ENCODE measurements around the gene KCNJ5.
"Not testable (repeated sequence)": the region's sequence is repeated elsewhere in the genome, so short reads cannot be mapped to it uniquely, and the experiment has no call there.

KCNJ5 gene

GRCh38 chr11:128913806-128914205, 22.6 kb downstream of the KCNJ5 start:
- DNase-seq (ENCODE audit: low read depth in 3 of 3): no peak

GRCh38 chr11:128914216-128915148, 23.3 kb downstream of the KCNJ5 start:
- no peak for DNase-seq (ENCODE audit: low read depth in 3 of 3)

DNA sequence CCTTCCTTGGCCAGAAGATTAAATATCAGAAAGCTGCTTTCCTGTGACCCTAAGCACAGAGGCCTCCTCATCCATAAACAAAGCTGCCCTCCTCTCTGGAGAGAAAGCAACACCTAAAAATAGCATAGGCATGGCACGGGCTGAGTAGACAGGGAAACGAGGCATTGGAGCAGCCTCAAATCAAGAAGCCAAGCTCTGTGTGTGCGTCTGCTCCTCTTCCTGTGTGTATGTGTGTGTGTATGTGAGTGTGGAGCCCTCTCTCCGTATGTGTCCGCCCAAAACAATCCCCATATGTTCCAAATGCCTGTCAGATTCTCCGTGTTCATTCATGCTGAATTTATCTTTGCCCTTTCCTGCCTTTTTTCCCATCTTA, 24.0 kb downstream of the KCNJ5 start:
- no peak for DNase-seq (ENCODE audit: low read depth in 3 of 3)

GRCh38 chr11:128916037-128916572, 24.9 kb downstream of the KCNJ5 start:
- DNase-seq (ENCODE audit: low read depth in 3 of 3): no peak

DNA sequence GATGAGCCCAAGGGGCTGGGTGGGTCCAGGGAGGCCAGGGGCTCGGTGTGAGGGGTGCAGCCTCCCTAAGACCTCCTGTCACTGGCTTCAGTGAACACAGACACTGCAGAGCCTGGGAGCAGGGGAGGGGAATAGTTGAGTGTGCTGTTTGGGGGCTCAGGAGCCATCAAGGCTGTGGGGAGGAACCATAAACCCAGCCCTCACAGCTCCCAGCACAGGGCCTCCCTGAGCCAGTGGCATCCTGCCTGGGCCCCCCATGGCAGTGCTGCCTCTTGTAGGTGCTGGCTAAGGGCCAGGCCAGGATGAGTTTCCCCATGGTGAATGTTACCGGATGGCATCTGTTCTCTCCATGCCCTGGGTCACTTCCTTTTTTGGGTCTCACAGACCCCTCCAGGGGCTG, 25.5 kb downstream of the KCNJ5 start:
- DNase-seq (ENCODE audit: low read depth in 3 of 3): no peak

DNA sequence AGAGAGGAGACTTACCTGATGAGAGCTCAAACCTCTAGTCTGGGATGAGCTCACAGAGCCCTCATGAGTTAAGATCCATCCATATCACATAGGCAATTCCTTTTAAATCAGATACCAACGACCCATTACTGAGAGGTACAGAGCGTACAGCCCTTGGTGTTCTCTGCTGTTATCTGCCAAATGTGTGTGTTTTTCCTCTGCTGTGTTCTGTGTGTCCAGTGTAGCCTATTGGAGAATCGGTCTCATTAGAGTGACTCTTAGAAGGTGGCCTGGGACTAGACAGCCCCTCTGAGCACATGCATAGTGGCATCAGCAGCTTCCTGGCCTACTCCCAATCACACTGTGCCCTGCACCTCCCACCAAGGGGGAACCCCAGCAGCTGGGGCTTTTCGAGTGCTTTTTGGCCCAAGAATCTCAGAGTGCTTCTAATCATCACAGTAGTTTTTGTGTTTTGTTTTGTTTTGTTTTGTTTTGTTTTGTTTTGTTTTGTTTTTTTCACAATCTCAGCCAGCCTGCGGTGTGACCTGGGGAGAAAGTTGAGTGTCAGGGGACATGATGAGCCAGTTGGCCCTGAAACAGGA, 26.1 kb downstream of the KCNJ5 start:
- DNase-seq (ENCODE audit: low read depth in 3 of 3): no peak

- no peak for DNase-seq (ENCODE audit: low read depth in 3 of 3)
These were observed 28.1 kb downstream of the KCNJ5 start for GRCh38 chr11:128919216-128919615.

DNA sequence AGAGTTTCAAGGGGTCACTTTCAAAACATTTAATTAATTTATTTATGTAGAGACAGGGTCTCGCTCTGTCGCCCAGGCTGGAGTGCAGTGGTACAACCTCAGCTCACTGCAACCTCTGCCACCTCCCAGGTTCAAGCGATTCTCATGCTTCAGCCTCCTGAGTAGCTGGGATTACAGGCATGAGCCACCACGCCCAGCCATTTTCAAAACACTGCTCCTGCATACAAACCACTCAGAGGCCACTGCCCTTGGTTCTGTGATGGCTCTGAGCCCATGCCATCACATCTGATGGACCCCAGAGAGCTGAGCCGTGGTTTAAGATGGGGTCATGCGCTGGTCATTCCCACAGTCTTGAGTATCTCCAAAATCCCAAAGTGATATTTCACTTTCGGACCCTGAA, 28.5 kb downstream of the KCNJ5 start:
- not testable (repeated sequence) for DNase-seq (ENCODE audit: low read depth in 3 of 3)

GRCh38 chr11:128920666-128921065, 29.5 kb downstream of the KCNJ5 start:
- DNase-seq (ENCODE audit: low read depth in 3 of 3): no peak

DNA sequence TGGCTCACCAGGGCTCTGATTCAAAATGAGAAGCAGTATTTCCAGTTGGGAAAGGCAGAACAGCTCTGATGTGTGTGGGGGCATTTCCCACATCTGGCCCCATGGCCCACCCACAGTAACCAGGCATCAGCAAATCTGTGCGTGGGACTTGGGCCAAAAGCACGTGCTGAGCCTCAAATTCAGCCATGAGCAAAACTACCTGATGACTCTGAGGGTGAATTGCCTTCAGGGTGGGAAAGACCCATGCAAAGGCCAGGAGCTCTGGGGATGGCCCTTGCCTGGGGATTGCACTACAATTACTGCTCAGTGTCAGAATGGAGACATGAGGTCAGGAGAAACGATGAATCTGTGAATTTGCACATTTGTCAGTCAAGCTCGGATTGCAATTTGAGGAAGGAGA, 30.6 kb downstream of the KCNJ5 start:
- DNase-seq (ENCODE audit: low read depth in 3 of 3): no peak

DNA sequence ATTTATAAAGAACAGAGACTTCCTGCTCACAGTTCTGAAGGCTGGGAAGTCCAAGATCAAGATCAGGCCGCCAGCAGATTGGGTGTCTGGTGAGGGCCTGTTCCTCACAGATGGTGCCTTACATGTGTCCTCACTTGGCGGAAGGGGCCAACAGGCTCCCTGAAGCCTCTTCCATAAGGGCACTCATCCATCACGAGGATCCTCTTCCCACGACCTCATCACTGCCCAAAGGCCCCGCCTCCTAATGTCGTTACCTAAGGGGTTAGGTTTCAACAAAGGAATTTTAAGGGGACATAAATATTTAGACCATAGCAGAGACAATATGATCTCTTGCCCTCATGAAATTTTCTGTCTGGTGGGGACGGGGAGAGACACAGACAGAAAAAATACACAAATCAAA, 32.9 kb downstream of the KCNJ5 start:
- DNase-seq (ENCODE audit: low read depth in 3 of 3): no peak

DNA sequence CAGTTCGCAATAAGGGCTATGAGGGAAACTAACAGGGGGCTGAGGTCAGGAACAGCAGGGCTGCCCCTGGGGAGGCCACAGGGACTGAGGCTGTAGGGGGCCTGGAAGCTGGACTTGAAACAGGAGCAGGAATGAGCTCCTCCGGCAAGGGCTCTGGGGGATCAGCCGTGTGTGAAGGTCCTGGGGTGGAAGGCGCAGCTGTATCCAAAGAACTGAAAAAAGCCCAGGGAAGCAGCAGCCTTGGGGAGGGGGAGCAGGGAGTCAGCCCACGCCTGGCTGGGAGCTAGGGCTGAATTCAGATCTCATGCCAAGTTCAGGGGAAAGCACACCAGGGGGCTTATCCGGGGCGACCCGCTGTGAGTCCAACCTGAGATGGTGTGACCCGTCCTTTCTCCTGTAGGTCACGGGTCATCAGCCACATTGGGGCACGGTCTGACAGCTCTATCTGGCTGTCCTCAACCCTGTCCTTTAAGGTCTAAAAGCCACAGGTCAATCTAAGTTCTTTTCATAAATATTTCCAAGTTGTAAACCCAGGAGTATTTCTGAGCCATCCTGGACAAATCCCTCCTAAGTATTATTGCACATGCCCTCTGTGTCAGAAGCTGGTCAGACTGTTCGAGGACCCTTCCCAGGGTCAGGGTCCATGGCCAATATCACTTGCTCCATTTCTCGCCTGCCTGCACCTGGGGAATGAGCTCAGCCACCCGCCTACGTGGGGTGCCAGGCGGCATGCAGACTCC, 33.5 kb downstream of the KCNJ5 start:
- no peak for DNase-seq (ENCODE audit: low read depth in 3 of 3)

DNA sequence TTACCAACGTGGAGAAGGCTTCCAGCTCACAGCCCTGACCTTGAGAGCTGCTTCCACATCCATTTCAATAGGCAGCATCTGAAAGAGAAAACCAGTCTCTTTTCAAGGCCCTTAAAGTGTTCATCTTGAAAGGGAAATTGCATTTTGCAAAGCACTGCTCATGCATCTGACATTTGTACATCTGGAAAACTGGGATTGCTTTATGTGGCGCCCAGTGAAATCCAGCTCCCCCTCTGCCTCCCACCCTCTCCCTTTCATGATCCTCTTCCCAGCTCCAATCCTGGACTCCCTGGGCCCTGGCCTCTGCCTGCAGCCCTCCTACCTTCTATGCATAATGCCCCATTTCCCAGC, 34.1 kb downstream of the KCNJ5 start:
- DNase-seq (ENCODE audit: low read depth in 3 of 3): no peak

GRCh38 chr11:128926000-128926399, 34.8 kb downstream of the KCNJ5 start:
- no peak for DNase-seq (ENCODE audit: low read depth in 3 of 3)

- DNase-seq (ENCODE audit: low read depth in 3 of 3): no peak
These were observed 35.4 kb downstream of the KCNJ5 start for GRCh38 chr11:128926437-128927107.

GRCh38 chr11:128927108-128927461, 35.9 kb downstream of the KCNJ5 start:
- no peak for DNase-seq (ENCODE audit: low read depth in 3 of 3)

DNA sequence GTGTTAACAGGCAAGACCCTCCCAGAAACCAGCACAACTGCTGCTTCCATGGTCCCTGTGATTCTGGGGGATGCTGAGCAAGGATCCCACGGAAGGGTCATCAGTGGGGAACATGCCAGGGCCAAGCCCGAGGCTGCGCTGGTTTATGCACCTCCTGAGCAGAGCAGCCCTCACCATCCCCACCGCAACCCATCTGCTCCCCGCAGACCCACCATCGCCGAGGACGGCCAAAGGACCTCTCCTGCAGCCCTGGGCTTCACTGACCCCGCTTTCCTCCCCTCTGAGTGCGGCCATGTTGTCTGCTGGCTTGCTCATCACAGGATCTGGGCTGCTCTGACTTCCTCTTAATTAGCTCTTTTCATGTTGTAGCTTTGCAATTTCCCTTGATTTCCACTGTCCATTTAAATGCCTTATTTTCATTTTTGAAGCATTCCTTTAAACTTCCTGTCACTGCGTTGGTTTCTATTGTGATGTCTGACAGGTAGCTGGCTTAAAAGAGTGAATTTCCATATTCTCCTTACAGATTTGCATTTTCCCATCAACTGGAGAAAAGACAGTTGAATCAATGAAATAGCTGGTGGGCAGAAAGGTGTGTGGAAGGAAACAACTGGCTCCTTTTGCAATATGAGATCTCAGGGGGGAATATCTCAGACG, 36.7 kb downstream of the KCNJ5 start:
- DNase-seq (ENCODE audit: low read depth in 3 of 3): no peak

DNA sequence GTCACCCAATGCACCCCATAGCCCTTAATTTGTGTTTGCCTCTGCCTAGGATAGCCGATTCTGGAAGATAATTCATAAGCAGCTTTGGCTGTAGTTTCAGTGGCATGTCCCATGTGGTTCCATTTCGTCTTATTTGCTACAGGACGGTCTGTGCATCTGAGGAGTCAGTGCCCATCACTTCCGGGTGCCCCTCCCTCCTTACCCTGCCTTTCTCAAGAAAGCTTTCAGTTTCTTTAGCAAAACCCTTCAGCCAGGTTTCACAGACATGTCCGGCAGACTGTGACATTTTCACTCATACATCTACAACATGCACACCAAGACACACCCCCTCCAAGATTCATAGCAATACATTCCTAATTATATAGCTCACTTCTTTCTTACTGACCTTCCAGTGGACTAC, 37.2 kb downstream of the KCNJ5 start:
- no peak for DNase-seq (ENCODE audit: low read depth in 3 of 3)

GRCh38 chr11:128929468-128929867, 38.3 kb downstream of the KCNJ5 start:
- no peak for DNase-seq (ENCODE audit: low read depth in 3 of 3)

GRCh38 chr11:128929991-128930390, 38.8 kb downstream of the KCNJ5 start:
- no peak for DNase-seq (ENCODE audit: low read depth in 3 of 3)

- no peak for DNase-seq (ENCODE audit: low read depth in 3 of 3)
These were observed 39.9 kb downstream of the KCNJ5 start for GRCh38 chr11:128931066-128931465.

- DNase-seq (ENCODE audit: low read depth in 3 of 3): no peak
These were observed 40.5 kb downstream of the KCNJ5 start for GRCh38 chr11:128931668-128932067.
